Measurements from ENCODE around the gene LMTK3.

DNA sequence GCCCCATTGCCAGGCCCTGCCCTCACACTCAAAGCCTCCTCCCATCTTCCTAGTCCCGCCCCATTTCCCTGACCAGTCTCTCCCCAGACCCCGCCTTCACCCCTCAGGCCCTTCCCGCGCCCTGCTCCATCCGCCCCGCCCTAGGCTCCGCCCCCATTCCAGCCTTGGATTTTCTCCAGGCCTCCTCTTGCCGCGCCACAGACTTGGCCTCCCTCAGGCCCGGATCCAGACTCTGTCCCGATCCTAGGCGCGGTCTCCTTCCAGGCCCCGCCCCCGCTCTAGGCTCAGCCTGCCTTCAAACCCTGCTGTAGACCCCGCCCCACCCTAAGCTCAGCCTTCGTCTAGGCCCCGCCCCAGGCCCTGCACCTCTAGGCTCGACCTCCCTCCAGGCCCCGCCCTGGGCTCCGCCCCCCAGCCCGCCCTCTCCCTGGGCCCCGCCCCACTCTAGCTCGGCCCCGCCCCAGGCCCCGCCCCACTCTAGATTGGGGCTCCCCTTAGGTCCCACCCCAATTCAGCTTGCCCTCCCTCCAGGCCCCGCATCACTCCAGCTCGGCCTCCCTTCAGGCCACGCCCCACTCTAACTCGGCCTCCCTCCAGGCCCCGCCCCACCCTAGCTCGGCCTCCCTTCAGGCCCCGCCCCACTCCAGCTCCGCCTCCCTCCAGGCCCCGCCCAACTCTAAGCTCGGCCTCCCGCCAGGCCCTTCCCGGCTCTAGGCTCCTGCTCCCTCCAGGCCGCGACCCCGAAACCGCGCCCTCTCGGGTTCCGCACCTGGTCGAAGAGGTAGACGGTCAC lies 18.5 kb downstream of the LMTK3 start:
- TF ChIP-seq MTA2 (IDR thresholded peaks at IDR 0.05; ENCODE audit: low read depth) (no peak), ZSCAN29 (IDR thresholded peaks at IDR 0.05) (no peak)
